Neural progenitor cell (in vitro differentiated cells): ENCODE results near the gene ZBTB20. TPM values are rescaled to one million over a fixed set of nuclear protein-coding genes. Genes with fewer than 3 reads are reported as not detected.
A peak's percentile ranks its signal among the peaks of the same experiment; 100 is the strongest.

Experiments
- DNase-seq: peaks from one replicate; pipeline ENCODE4 v3.0.0-alpha.2; 2016; ENCODE audit warnings: low spot score
- H2AFZ ChIP-seq: fragments of 200-600 bp; sonication (generic); replicated peaks from 2 replicates; pipeline ENCODE4 v1.6.1; 2016; ENCODE audit warnings: antibody characterized with exemption
- H3F3A ChIP-seq: fragments of 200-600 bp; sonication (generic); 2 replicates; pipeline ENCODE4 v1.6.1; 2016; ENCODE audit warnings: antibody characterized with exemption, low read depth
- H3K27ac ChIP-seq: fragments of 200-600 bp; sonication (generic); 2 replicates; pipeline ENCODE4 v1.5.1; 2016; ENCODE audit warnings: mild to moderate bottlenecking
- H3K27me3 ChIP-seq: fragments of 200-600 bp; sonication (generic); 2 replicates; pipeline ENCODE4 v1.6.1; 2016; ENCODE audit warnings: mild to moderate bottlenecking, moderate library complexity
- H3K36me3 ChIP-seq: fragments of 200-600 bp; sonication (generic); 2 replicates; pipeline ENCODE4 v1.5.1; 2016
- H3K4me1 ChIP-seq: fragments of 200-600 bp; sonication (generic); 2 replicates; pipeline ENCODE4 v1.6.1; 2016; ENCODE audit warnings: mixed run types
- H3K4me2 ChIP-seq: fragments of 200-600 bp; sonication (generic); 2 replicates; pipeline ENCODE4 v1.6.1; 2016
- H3K4me3 ChIP-seq: fragments of 200-600 bp; sonication (generic); 2 replicates; pipeline ENCODE4 v1.5.1; 2016
- H3K79me2 ChIP-seq: fragments of 200-600 bp; sonication (generic); 2 replicates; pipeline ENCODE4 v1.6.1; 2016; ENCODE audit warnings: low read depth
- H3K9ac ChIP-seq: fragments of 200-600 bp; sonication (generic); 2 replicates; pipeline ENCODE4 v1.6.1; 2016
- H3K9me3 ChIP-seq: fragments of 200-600 bp; sonication (generic); 2 replicates; pipeline ENCODE4 v1.5.1; 2016; ENCODE audit warnings: low read depth
- H4K20me1 ChIP-seq: fragments of 200-600 bp; sonication (generic); 2 replicates; pipeline ENCODE4 v1.6.1; 2016; ENCODE audit warnings: low read depth
- H3K27ac Mint-ChIP-seq: 3 replicates; pipeline ENCODE4 v1.8.0; 2021; ENCODE audit warnings: mixed read lengths
- H3K27me3 Mint-ChIP-seq: 2 replicates; pipeline ENCODE4 v1.8.0; 2022; ENCODE audit warnings: low read depth, mild to moderate bottlenecking, inconsistent platforms, moderate library complexity, mixed read lengths; ENCODE audit not compliant: insufficient read depth
- H3K36me3 Mint-ChIP-seq: 3 replicates; pipeline ENCODE4 v1.8.0; 2021; ENCODE audit warnings: mixed read lengths
- H3K4me1 Mint-ChIP-seq: 3 replicates; pipeline ENCODE4 v1.8.0; 2021; ENCODE audit warnings: mixed read lengths
- H3K4me3 Mint-ChIP-seq: 3 replicates; pipeline ENCODE4 v1.8.0; 2021; ENCODE audit warnings: mild to moderate bottlenecking, moderate library complexity, mixed read lengths
- H3K9me3 Mint-ChIP-seq: 3 replicates; pipeline ENCODE4 v1.8.0; 2020; ENCODE audit warnings: mixed read lengths
- CTCF ChIP-seq: fragments of 200-600 bp; sonication (generic); IDR thresholded peaks from 2 replicates; pipeline ENCODE4 v1.5.1; 2017; ENCODE audit warnings: antibody characterized with exemption, mild to moderate bottlenecking
- EZH2 ChIP-seq: fragments of 200-600 bp; sonication (generic); IDR thresholded peaks from 2 replicates; pipeline ENCODE4 v1.6.1; 2017; ENCODE audit warnings: antibody characterized with exemption, mild to moderate bottlenecking, moderate library complexity
- EZH2phosphoT487 ChIP-seq: fragments of 200-600 bp; sonication (generic); IDR thresholded peaks from 2 replicates; pipeline ENCODE4 v1.6.1; 2017; ENCODE audit warnings: antibody characterized with exemption
- total RNA-seq: library from RNA; depleted of rRNA; stranded (reverse); fragments of >200 nt; gene quantifications from 2 replicates; pipeline ENCODE4 v1.2.3, GENCODE V29; 2015; ENCODE audit warnings: low replicate concordance

Gene ZBTB20
- total RNA-seq, 1 donor from 2014 or later = 1.9 TPM

DNA sequence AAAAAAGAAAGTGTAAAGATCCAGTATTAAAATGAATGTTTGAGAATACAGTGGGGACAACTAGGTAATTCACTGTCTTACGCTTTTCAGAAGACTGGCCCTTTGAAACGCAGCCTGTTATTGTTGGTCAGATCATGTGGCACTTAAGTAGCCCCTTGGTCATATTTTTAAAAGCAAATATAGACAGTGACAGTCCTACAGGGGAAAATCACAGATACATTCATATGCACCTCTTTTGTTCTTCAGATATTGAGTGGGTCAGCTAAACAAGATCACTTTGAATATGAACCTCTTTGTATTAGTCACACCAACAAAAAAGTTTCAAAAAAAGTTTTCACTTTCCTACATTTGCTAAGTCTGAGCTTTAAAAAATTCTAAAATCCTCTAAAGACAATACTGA is 817.3 kb downstream of the ZBTB20 start:
- Histone ChIP-seq H2AFZ (no peak overlapping the region), H3K36me3 (no peaks in the 10 kb centered on the region), H3K9ac (no peak overlapping the region), H3K4me1 (peaks cover 64% of the 10 kb centered on the region), H3K27ac (no peak overlapping the region), H3K4me3 (no peak overlapping the region), H3K27me3 (no peaks in the 10 kb centered on the region), H3K9me3 (no peaks in the 10 kb centered on the region), H3K79me2 (no peaks in the 10 kb centered on the region), H3F3A (peaks cover 10% of the 10 kb centered on the region), H3K4me2 (no peak overlapping the region), H4K20me1 (no peaks in the 10 kb centered on the region)
- H3K4me1 Mint-ChIP-seq = peaks cover 4% of the 10 kb centered on the region
- H3K36me3 Mint-ChIP-seq = peaks cover 17% of the 10 kb centered on the region
- no peak overlapping the region for H3K4me3 Mint-ChIP-seq
- no peak for DNase-seq
- no peak overlapping the region for H3K27ac Mint-ChIP-seq
- H3K27me3 Mint-ChIP-seq = no peaks in the 10 kb centered on the region
- TF ChIP-seq CTCF (no peak), EZH2 (no peak), EZH2phosphoT487 (no peak)
- peaks cover 7% of the 10 kb centered on the region for H3K9me3 Mint-ChIP-seq

- Histone ChIP-seq H3K27me3 (no peaks in the 10 kb centered on the region), H3K4me2 (no peak overlapping the region), H3K9me3 (no peaks in the 10 kb centered on the region), H3K4me3 (no peak overlapping the region), H3K9ac (no peak overlapping the region), H4K20me1 (no peaks in the 10 kb centered on the region), H3K27ac (no peak overlapping the region), H3F3A (no peaks in the 10 kb centered on the region), H3K79me2 (no peaks in the 10 kb centered on the region), H2AFZ (no peak overlapping the region), H3K4me1 (peaks cover 61% of the 10 kb centered on the region), H3K36me3 (no peaks in the 10 kb centered on the region)
- DNase-seq = no peak
- H3K4me3 Mint-ChIP-seq = no peak overlapping the region
- peaks cover 7% of the 10 kb centered on the region for H3K9me3 Mint-ChIP-seq
- peaks cover 17% of the 10 kb centered on the region for H3K36me3 Mint-ChIP-seq
- H3K4me1 Mint-ChIP-seq = peaks cover 6% of the 10 kb centered on the region
- H3K27me3 Mint-ChIP-seq = no peaks in the 10 kb centered on the region
- no peak overlapping the region for H3K27ac Mint-ChIP-seq
- TF ChIP-seq CTCF (no peak), EZH2 (no peak), EZH2phosphoT487 (no peak)
These were observed 818.7 kb downstream of the ZBTB20 start for GRCh38 chr3:114328345-114328744.

- Histone ChIP-seq H3K4me2 (peak overlapping the region; percentile 42), H2AFZ (no peak overlapping the region), H3K9me3 (no peaks in the 10 kb centered on the region), H3K27ac (no peak overlapping the region), H3K79me2 (no peaks in the 10 kb centered on the region), H3K4me1 (peaks cover 56% of the 10 kb centered on the region), H3K9ac (no peak overlapping the region), H3F3A (no peaks in the 10 kb centered on the region), H3K4me3 (no peak overlapping the region), H3K27me3 (no peaks in the 10 kb centered on the region), H4K20me1 (no peaks in the 10 kb centered on the region), H3K36me3 (no peaks in the 10 kb centered on the region)
- Mint-ChIP-seq H3K9me3 (peaks cover 7% of the 10 kb centered on the region), H3K27me3 (no peaks in the 10 kb centered on the region), H3K27ac (no peak overlapping the region), H3K36me3 (peaks cover 17% of the 10 kb centered on the region), H3K4me1 (peaks cover 6% of the 10 kb centered on the region), H3K4me3 (no peak overlapping the region)
- no peak for DNase-seq
- TF ChIP-seq EZH2 (no peak), CTCF (no peak), EZH2phosphoT487 (no peak)
These were observed 819.4 kb downstream of the ZBTB20 start for GRCh38 chr3:114327665-114328064.
